ENCODE data around the gene FLNC. TPM values are rescaled to one million over a fixed set of nuclear protein-coding genes. Genes with fewer than 3 reads are reported as not detected.

The FLNC gene
- total and polyA plus RNA-seq, 2 of the 13 experiments (the other 11 are each of a cell fraction or from before 2014, with no cell fraction given) = 0.02 TPM; not detected in 1

GRCh38 chr7:128876127-128876526 is 45.9 kb downstream of the FLNC start:
- no peak overlapping the region for H3K4me2 ChIP-seq (ENCODE audit: low read depth, low read length)
- no peak overlapping the region for H3K9ac ChIP-seq (ENCODE audit: insufficient read depth, low read depth, low read length)
- H3K4me1 ChIP-seq (ENCODE audit: insufficient read depth, low read length) = peaks cover 33% of the 10 kb centered on the region
- POLR2A ChIA-PET = no interaction called here
- BruUV-seq (replicated peaks) = no TSS peak
- intact Hi-C loops (cut with micrococcal nuclease; ENCODE audit: unreplicated experiment) (no loop called here), in situ Hi-C loops (cut with HindIII; ENCODE audit: extremely low pct_ligation_motif_present, low pct_unique_long_range_greater_than_20kb) (loop anchor here (25.0 kb wide), 1 partner anchor 439 kb away; no protein-coding TSS in a partner anchor)
- no peak overlapping the region for H3K4me3 ChIP-seq (replicated peaks in 1 of 3; ENCODE audit: insufficient read depth in 1 of 3, low read depth in 2 of 3, low read length in 3 of 3)
- no peaks in the 10 kb centered on the region for H3K79me2 ChIP-seq (ENCODE audit: insufficient read depth, low read length)
- H3K9me3 ChIP-seq (ENCODE audit: low read length) = no peaks in the 10 kb centered on the region
- CTCF ChIA-PET (ENCODE audit: low intra/inter-chr PET ratio, low total read pairs) = interaction anchor here (2.4 kb wide), 1 partner anchor 34 kb away, joined by 6 read pairs; no protein-coding TSS in a partner anchor
- DNase-seq (ENCODE audit: low spot score) (no peak), FAIRE-seq (no peak), ATAC-seq (no peak)
- 13% methylated on average over 2 of the region's 3 CpGs for whole genome bisulfite sequencing (ENCODE audit: low lambda C conversion rate)
- no peak overlapping the region for H2AFZ ChIP-seq (ENCODE audit: low read length)
- H4K20me1 ChIP-seq (ENCODE audit: insufficient read depth, low read length) = no peaks in the 10 kb centered on the region
- H3K27me3 ChIP-seq (ENCODE audit: control insufficient read depth in 1 of 2, insufficient read depth in 2 of 2, low read length in 2 of 2) = peaks cover 1 to 2% of the 10 kb centered on the region in 2 experiments; a peak in 2 of 5 replicates
- no peaks in the 10 kb centered on the region for H3K36me3 ChIP-seq (replicated peaks in 1 of 2; ENCODE audit: control insufficient read depth in 1 of 2, insufficient read depth in 2 of 2, low read length in 2 of 2)
- no peak overlapping the region for H3K27ac ChIP-seq (ENCODE audit: extremely low read length, insufficient read depth, low read length)
- TF ChIP-seq PHB2 (IDR thresholded peaks at IDR 0.05; ENCODE audit: partially characterized antibody) (no peak), GZF1 (CRISPR knock-in tag; IDR thresholded peaks at IDR 0.05) (no peak), KMT2A (CRISPR knock-in tag; IDR thresholded peaks at IDR 0.05) (no peak), HES4 (CRISPR knock-in tag; IDR thresholded peaks at IDR 0.05; ENCODE audit: borderline replicate concordance) (no peak), ESRRA (CRISPR knock-in tag; IDR thresholded peaks at IDR 0.05; ENCODE audit: low read depth) (no peak), ZNF280D (CRISPR knock-in tag; IDR thresholded peaks at IDR 0.05) (no peak), WIZ (CRISPR knock-in tag; IDR thresholded peaks at IDR 0.05) (no peak), FOXO1 (CRISPR knock-in tag; IDR thresholded peaks at IDR 0.05) (no peak), NR2F1 (CRISPR knock-in tag; IDR thresholded peaks at IDR 0.05) (no peak), ZBTB3 (CRISPR knock-in tag; IDR thresholded peaks at IDR 0.05; ENCODE audit: borderline replicate concordance, low read depth) (no peak), ZNF205 (CRISPR knock-in tag; IDR thresholded peaks at IDR 0.05) (no peak), ZNF749 (CRISPR knock-in tag; IDR thresholded peaks at IDR 0.05; ENCODE audit: borderline replicate concordance) (no peak)
- TF ChIP-seq, protein P1, sequence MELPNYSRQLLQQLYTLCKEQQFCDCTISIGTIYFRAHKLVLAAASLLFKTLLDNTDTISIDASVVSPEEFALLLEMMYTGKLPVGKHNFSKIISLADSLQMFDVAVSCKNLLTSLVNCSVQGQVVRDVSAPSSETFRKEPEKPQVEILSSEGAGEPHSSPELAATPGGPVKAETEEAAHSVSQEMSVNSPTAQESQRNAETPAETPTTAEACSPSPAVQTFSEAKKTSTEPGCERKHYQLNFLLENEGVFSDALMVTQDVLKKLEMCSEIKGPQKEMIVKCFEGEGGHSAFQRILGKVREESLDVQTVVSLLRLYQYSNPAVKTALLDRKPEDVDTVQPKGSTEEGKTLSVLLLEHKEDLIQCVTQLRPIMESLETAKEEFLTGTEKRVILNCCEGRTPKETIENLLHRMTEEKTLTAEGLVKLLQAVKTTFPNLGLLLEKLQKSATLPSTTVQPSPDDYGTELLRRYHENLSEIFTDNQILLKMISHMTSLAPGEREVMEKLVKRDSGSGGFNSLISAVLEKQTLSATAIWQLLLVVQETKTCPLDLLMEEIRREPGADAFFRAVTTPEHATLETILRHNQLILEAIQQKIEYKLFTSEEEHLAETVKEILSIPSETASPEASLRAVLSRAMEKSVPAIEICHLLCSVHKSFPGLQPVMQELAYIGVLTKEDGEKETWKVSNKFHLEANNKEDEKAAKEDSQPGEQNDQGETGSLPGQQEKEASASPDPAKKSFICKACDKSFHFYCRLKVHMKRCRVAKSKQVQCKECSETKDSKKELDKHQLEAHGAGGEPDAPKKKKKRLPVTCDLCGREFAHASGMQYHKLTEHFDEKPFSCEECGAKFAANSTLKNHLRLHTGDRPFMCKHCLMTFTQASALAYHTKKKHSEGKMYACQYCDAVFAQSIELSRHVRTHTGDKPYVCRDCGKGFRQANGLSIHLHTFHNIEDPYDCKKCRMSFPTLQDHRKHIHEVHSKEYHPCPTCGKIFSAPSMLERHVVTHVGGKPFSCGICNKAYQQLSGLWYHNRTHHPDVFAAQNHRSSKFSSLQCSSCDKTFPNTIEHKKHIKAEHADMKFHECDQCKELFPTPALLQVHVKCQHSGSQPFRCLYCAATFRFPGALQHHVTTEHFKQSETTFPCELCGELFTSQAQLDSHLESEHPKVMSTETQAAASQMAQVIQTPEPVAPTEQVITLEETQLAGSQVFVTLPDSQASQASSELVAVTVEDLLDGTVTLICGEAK (IDR thresholded peaks at IDR 0.05) = no peak
- TF ChIP-seq, protein P1 (CRISPR knock-in tag; IDR thresholded peaks at IDR 0.05) = no peak
